SK-N-SH (cell line): ENCODE measurements around the gene CBLB. TPM values are rescaled to one million over a fixed set of nuclear protein-coding genes. Genes with fewer than 3 reads are reported as not detected.
A peak's percentile ranks its signal among the peaks of the same experiment; 100 is the strongest.

Source experiments
- CTCF ChIA-PET: fragments of 300-600, 350-600 bp; formaldehyde crosslinking; extraction: SDS; loops from one replicate; lab custom pipeline; 2021; lab: Yijun Ruan, JAX
- POLR2A ChIA-PET: fragments of 350-600 bp; sonication (Branson Sonifier 250); formaldehyde crosslinking; extraction: SDS; loops from one replicate; lab custom pipeline; 2020; ENCODE audit warnings: antibody characterized with exemption, inconsistent platforms; lab: Yijun Ruan, JAX
- DNase-seq: peaks from one replicate; pipeline ENCODE4 v3.0.0; 2012
- H2AFZ ChIP-seq: fragments of 200-600 bp; sonication (generic); 2 replicates; pipeline ENCODE4 v1.8.1; 2016; ENCODE audit warnings: antibody characterized with exemption, mild to moderate bottlenecking, low read depth
- H3F3A ChIP-seq: fragments of 200-600 bp; sonication (generic); replicated peaks from 2 replicates; pipeline ENCODE3; 2016; ENCODE audit warnings: antibody characterized with exemption, mild to moderate bottlenecking; ENCODE audit not compliant: insufficient read depth
- H3K27ac ChIP-seq, 2 experiments: fragments of 200-500 bp in 1 of 2; fragments of 200-600 bp in 1 of 2; sonication (Bioruptor generic) in 1 of 2; sonication (generic), shearing (Covaris generic) in 1 of 2; 2 replicates each; pipeline versions ENCODE4 v1.5.1 to v1.6.1; 2014 to 2016; ENCODE audit warnings: low read depth in 2 of 2, inconsistent platforms in 1 of 2, low read length in 1 of 2, mild to moderate bottlenecking in 1 of 2, mixed read lengths in 1 of 2
- H3K27me3 ChIP-seq: fragments of 200-600 bp; sonication (generic), shearing (Covaris generic); 2 replicates; pipeline ENCODE4 v1.6.1; 2016; ENCODE audit warnings: mixed run types; ENCODE audit not compliant: insufficient read depth
- H3K36me3 ChIP-seq, 2 experiments: fragments of 200-500 bp in 1 of 2; fragments of 200-600 bp in 1 of 2; sonication (Bioruptor generic) in 1 of 2; sonication (generic) in 1 of 2; replicated peaks in 1 of 2; 2 replicates each; pipeline versions ENCODE3 to v1.5.1; 2014 to 2016; ENCODE audit warnings: low read length in 1 of 2, mild to moderate bottlenecking in 1 of 2; ENCODE audit not compliant: insufficient read depth in 2 of 2, control insufficient read depth in 1 of 2
- H3K4me1 ChIP-seq, 2 experiments: fragments of 200-500 bp in 1 of 2; fragments of 200-600 bp in 1 of 2; sonication (Bioruptor generic) in 1 of 2; sonication (generic), shearing (Covaris generic) in 1 of 2; 2 replicates each; pipeline versions ENCODE4 v1.5.1 to v1.6.1; 2014 to 2016; ENCODE audit warnings: low read depth in 1 of 2, low read length in 1 of 2, mixed run types in 1 of 2; ENCODE audit not compliant: insufficient read depth in 2 of 2, control insufficient read depth in 1 of 2
- H3K4me2 ChIP-seq: fragments of 200-600 bp; sonication (generic), shearing (Covaris generic); 2 replicates; pipeline ENCODE4 v1.6.1; 2017; ENCODE audit warnings: mixed run types
- H3K4me3 ChIP-seq, 2 experiments: fragments of 200-500 bp in 1 of 2; fragments of 200-600 bp in 1 of 2; sonication (Bioruptor generic) in 1 of 2; sonication (generic), shearing (Covaris generic) in 1 of 2; 2 replicates each; pipeline versions ENCODE4 v1.5.1 to v1.8.1; 2014 to 2016; ENCODE audit warnings: low read depth in 2 of 2, inconsistent platforms in 1 of 2, low read length in 1 of 2, mild to moderate bottlenecking in 1 of 2, mixed read lengths in 1 of 2, moderate library complexity in 1 of 2
- H3K79me2 ChIP-seq: fragments of 200-600 bp; sonication (generic); 2 replicates; pipeline ENCODE4 v1.8.1; 2017; ENCODE audit warnings: mild to moderate bottlenecking; ENCODE audit not compliant: insufficient read depth
- H3K9ac ChIP-seq: fragments of 200-600 bp; sonication (generic); 2 replicates; pipeline ENCODE4 v1.6.1; 2017; ENCODE audit warnings: mixed run types
- H3K9me2 ChIP-seq: fragments of 200-600 bp; sonication (generic); 2 replicates; pipeline ENCODE4 v1.6.1; 2017; ENCODE audit warnings: mixed run types
- H3K9me3 ChIP-seq: fragments of 200-600 bp; sonication (generic); 2 replicates; pipeline ENCODE4 v1.6.1; 2017; ENCODE audit warnings: mixed run types, mild to moderate bottlenecking, moderate library complexity
- H4K20me1 ChIP-seq: fragments of 200-600 bp; sonication (generic); 2 replicates; pipeline ENCODE4 v1.6.1; 2017; ENCODE audit warnings: mild to moderate bottlenecking, mixed run types; ENCODE audit not compliant: insufficient read depth
- ELF1 ChIP-seq: IDR thresholded peaks from 2 replicates; pipeline ENCODE4 v1.4.0; 2012
- EP300 ChIP-seq, 2 experiments: IDR thresholded peaks; 2 replicates each; pipeline versions ENCODE4 v1.4.0 to v1.6.1; 2012; ENCODE audit warnings: borderline replicate concordance in 1 of 2, low read depth in 1 of 2, low read length in 1 of 2
- FOXJ3 ChIP-seq: sonication (generic); formaldehyde crosslinking; IDR thresholded peaks from 2 replicates; pipeline ENCODE4 v1.5.1; 2020; ENCODE audit warnings: mild to moderate bottlenecking, missing genetic modification reagents
- FOXM1 ChIP-seq: IDR thresholded peaks from 2 replicates; pipeline ENCODE4 v1.4.0; 2012; ENCODE audit warnings: low read depth, mild to moderate bottlenecking
- GABPA ChIP-seq: IDR thresholded peaks from 2 replicates; pipeline ENCODE4 v1.4.0; 2012; ENCODE audit warnings: low read depth, mild to moderate bottlenecking
- GATA2 ChIP-seq: sonication (generic); formaldehyde crosslinking; IDR thresholded peaks from 2 replicates; pipeline ENCODE4 v1.5.0; 2020; ENCODE audit warnings: mild to moderate bottlenecking, missing genetic modification reagents
- JUND ChIP-seq: IDR thresholded peaks from 2 replicates; pipeline ENCODE4 v1.4.0; 2012
- MEF2A ChIP-seq: IDR thresholded peaks from 2 replicates; pipeline ENCODE4 v1.4.0; 2012; ENCODE audit warnings: low read depth, borderline replicate concordance
- MXI1 ChIP-seq: IDR thresholded peaks from 2 replicates; pipeline ENCODE4 v1.6.1; 2012; ENCODE audit warnings: mild to moderate bottlenecking, low read depth, low read length, improper control_type of control experiment
- NFIC ChIP-seq: IDR thresholded peaks from 2 replicates; pipeline ENCODE4 v1.4.0; 2012; ENCODE audit warnings: borderline replicate concordance
- NRF1 ChIP-seq: IDR thresholded peaks from 2 replicates; pipeline ENCODE4 v1.6.1; 2012; ENCODE audit warnings: low read depth, mild to moderate bottlenecking, low read length
- RFX5 ChIP-seq: IDR thresholded peaks from 2 replicates; pipeline ENCODE4 v1.6.1; 2012; ENCODE audit warnings: mild to moderate bottlenecking, improper control_type of control experiment, low read length
- RXRA ChIP-seq: IDR thresholded peaks from 2 replicates; pipeline ENCODE4 v1.4.0; 2012; ENCODE audit warnings: low read depth, mild to moderate bottlenecking, borderline replicate concordance
- SMC3 ChIP-seq: IDR thresholded peaks from 2 replicates; pipeline ENCODE4 v1.6.1; 2012; ENCODE audit warnings: low read depth, low read length, improper control_type of control experiment
- TCF12 ChIP-seq: IDR thresholded peaks from 2 replicates; pipeline ENCODE4 v1.4.0; 2012
- YY1 ChIP-seq: IDR thresholded peaks from 2 replicates; pipeline ENCODE4 v1.4.0; 2012; ENCODE audit warnings: low read depth, mild to moderate bottlenecking
- WGBS: methylation state at CpG from one replicate; pipeline ENCODE4 v1.1.6; 2017; ENCODE audit warnings: low lambda C conversion rate; 5-methylcytosine and 5-hydroxymethylcytosine counted together
- polyA plus RNA-seq, 3 experiments: library from polyadenylated mRNA; depleted of rRNA; stranded (reverse); fragments of >200 nt; gene quantifications; 2 replicates each; pipeline ENCODE4 v1.2.3, GENCODE V29; 2012
- TF ChIP-seq, protein P1 (sequence below): IDR thresholded peaks from 2 replicates; pipeline ENCODE4 v1.4.0; 2012; ENCODE audit warnings: low read depth
- TF ChIP-seq, protein P2 (sequence below): IDR thresholded peaks from 2 replicates; pipeline ENCODE4 v1.4.0; 2012; ENCODE audit warnings: low read depth, borderline replicate concordance
- TF ChIP-seq, protein P3 (sequence below): IDR thresholded peaks from 2 replicates; pipeline ENCODE4; 2012

CBLB gene
- polyA plus RNA-seq, 1 of the 3 experiments (the other 2 are of a cell fraction), result 4.4 TPM

DNA sequence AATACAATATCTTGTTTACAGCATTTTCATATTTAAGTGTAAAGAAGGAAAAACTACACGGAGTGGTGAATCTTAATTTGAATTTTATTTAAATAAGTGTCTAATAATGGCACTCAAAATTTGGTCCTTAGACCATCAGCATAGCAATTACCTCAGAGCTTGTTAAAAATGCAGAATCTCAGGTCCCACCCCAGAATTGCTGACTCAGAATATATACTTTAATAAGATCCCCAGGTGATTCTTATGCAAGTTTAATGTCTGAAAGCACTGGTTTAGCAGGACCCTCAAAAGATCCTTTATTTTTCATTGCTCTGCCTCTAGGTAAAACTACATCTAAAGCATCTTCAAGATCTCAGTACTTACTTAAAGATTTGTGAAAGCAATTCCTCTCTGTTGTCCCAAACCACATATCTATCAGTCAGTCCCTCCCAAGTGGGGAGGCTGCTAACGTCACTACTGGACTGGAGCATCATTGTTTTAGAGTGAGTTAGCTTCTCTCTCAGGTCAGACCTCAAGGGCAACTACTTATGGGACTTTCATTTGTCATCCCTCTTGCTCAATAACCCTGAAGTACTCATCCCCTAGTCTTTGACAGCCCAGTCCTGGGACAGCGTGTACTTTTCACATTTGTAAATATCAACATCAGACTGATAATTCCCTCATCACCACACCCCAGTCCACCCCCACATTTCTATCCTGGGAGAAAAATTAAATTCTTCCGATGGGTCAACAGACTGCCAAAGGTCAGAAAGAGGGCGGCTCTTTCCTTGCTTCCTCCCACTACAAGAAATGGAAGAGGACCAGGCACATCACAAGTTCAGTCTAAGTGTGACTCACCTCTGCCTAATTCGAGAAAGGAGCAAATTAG, 76.7 kb downstream of the CBLB start:
- no peak for DNase-seq
- peaks cover 3% of the 10 kb centered on the region; the same call in 1 of the 2 replicates for H4K20me1 ChIP-seq
- H3K36me3 ChIP-seq, result peaks cover 0 to under 1% of the 10 kb centered on the region in 2 experiments
- H3K27ac ChIP-seq, result peak overlapping the region in 1 of 2 experiments; percentile 42; a peak in 2 of 4 replicates
- H3K4me2 ChIP-seq, result no peak overlapping the region
- no peaks in the 10 kb centered on the region for H3K27me3 ChIP-seq
- no peaks in the 10 kb centered on the region for H3K9me3 ChIP-seq
- H3F3A ChIP-seq, result peaks cover 11% of the 10 kb centered on the region
- no peaks in the 10 kb centered on the region for H3K9me2 ChIP-seq
- H3K4me1 ChIP-seq, result peaks cover 12 to 24% of the 10 kb centered on the region in 2 experiments; a peak in 3 of 4 replicates
- TF ChIP-seq MEF2A, result no peak
- TF ChIP-seq RXRA, result peak; percentile 57; the same call in 1 of the 2 replicates
- peaks cover 94% of the 10 kb centered on the region for H3K79me2 ChIP-seq
- no peak overlapping the region for H3K9ac ChIP-seq
- POLR2A ChIA-PET, result no interaction called here
- no peak overlapping the region for H2AFZ ChIP-seq
- CTCF ChIA-PET, result interaction anchor here (0.8 kb wide), 1 partner anchor 22 kb away, joined by 4 read pairs; no protein-coding TSS in a partner anchor
- no peak overlapping the region for H3K4me3 ChIP-seq
- 67% methylated on average over 6 of the region's 6 CpGs for WGBS

DNA sequence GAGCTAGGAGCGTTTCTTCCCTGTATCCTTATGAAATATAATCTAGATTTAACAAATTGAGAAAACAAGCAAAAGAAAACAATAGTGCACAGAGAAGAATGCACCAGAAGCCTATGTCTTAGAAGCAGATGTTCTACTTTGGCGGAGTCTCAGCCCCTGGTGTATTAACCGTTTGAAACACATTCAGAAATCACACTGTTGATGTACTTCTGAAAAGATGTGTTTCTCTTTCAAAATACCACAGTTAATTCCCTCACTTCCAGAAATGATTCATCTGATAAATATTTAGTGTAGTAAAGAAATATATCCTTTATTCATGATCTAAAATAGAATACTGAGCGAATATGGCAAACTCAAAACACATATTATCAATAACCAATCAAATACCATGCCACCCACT, 77.7 kb downstream of the CBLB start:
- no peak for TF ChIP-seq GATA2
- no peak for TF ChIP-seq FOXM1
- TF ChIP-seq NFIC, result no peak
- TF ChIP-seq MXI1, result no peak
- TF ChIP-seq, protein P1, sequence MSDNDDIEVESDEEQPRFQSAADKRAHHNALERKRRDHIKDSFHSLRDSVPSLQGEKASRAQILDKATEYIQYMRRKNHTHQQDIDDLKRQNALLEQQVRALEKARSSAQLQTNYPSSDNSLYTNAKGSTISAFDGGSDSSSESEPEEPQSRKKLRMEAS, result no peak
- TF ChIP-seq JUND, result no peak; the same call in 1 of the 2 replicates
- no peak for TF ChIP-seq FOXJ3 (CRISPR knock-in tag)
- no peak for TF ChIP-seq YY1
- TF ChIP-seq MEF2A, result no peak
- TF ChIP-seq, protein P2, sequence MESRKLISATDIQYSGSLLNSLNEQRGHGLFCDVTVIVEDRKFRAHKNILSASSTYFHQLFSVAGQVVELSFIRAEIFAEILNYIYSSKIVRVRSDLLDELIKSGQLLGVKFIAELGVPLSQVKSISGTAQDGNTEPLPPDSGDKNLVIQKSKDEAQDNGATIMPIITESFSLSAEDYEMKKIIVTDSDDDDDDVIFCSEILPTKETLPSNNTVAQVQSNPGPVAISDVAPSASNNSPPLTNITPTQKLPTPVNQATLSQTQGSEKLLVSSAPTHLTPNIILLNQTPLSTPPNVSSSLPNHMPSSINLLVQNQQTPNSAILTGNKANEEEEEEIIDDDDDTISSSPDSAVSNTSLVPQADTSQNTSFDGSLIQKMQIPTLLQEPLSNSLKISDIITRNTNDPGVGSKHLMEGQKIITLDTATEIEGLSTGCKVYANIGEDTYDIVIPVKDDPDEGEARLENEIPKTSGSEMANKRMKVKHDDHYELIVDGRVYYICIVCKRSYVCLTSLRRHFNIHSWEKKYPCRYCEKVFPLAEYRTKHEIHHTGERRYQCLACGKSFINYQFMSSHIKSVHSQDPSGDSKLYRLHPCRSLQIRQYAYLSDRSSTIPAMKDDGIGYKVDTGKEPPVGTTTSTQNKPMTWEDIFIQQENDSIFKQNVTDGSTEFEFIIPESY, result no peak
- TF ChIP-seq SMC3, result no peak
- TF ChIP-seq RXRA, result no peak
- TF ChIP-seq TCF12, result no peak
- no peak for TF ChIP-seq EP300 (IDR thresholded peaks at IDR 0.05; ENCODE audit: borderline replicate concordance in 1 of 2, low read depth in 1 of 2, low read length in 1 of 2)
- TF ChIP-seq, protein P3, sequence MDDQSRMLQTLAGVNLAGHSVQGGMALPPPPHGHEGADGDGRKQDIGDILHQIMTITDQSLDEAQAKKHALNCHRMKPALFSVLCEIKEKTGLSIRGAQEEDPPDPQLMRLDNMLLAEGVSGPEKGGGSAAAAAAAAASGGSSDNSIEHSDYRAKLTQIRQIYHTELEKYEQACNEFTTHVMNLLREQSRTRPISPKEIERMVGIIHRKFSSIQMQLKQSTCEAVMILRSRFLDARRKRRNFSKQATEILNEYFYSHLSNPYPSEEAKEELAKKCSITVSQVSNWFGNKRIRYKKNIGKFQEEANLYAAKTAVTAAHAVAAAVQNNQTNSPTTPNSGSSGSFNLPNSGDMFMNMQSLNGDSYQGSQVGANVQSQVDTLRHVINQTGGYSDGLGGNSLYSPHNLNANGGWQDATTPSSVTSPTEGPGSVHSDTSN, result no peak
- TF ChIP-seq NRF1, result no peak
- no peak for TF ChIP-seq GABPA
- no peak for TF ChIP-seq RFX5
- no peak for TF ChIP-seq ELF1
- Histone ChIP-seq H3K4me2 (no peak overlapping the region), H2AFZ (no peak overlapping the region), H3K9me3 (no peaks in the 10 kb centered on the region), H3K9ac (no peak overlapping the region), H3F3A (peaks cover 11% of the 10 kb centered on the region), H3K27me3 (no peaks in the 10 kb centered on the region), H3K9me2 (no peaks in the 10 kb centered on the region), H3K79me2 (peaks cover 91% of the 10 kb centered on the region), H3K4me1 (peaks cover 14 to 24% of the 10 kb centered on the region in 2 experiments; a peak in 3 of 4 replicates), H4K20me1 (peaks cover 3% of the 10 kb centered on the region; the same call in 1 of the 2 replicates), H3K36me3 (no peaks in the 10 kb centered on the region), H3K4me3 (no peak overlapping the region), H3K27ac (peak overlapping the region in 1 of 2 experiments; percentile 42; a peak in 2 of 4 replicates)
- WGBS, result 63% methylated on average over 4 of the region's 4 CpGs
- ChIA-PET CTCF (no interaction called here), POLR2A (no interaction called here)
- DNase-seq, result no peak
